ENCODE measurements around the gene MS4A6E.
"Not testable (repeated sequence)": the region's sequence is repeated elsewhere in the genome, so short reads cannot be mapped to it uniquely, and the experiment has no call there.

MS4A6E gene

GRCh38 chr11:60292145-60292544 lies 34.9 kb upstream of the MS4A6E start:
- Mint-ChIP-seq H3K9me3 (peaks cover 6% of the 10 kb centered on the region), H3K27ac (no peak overlapping the region), H3K4me1 (no peaks in the 10 kb centered on the region), H3K36me3 (ENCODE audit: low read depth) (no peaks in the 10 kb centered on the region), H3K27me3 (ENCODE audit: low read depth) (peaks cover 7% of the 10 kb centered on the region), H3K4me3 (no peak overlapping the region)
- TF ChIP-seq CTCF (IDR thresholded peaks at IDR 0.05; ENCODE audit: unreplicated experiment in 3 of 3): no peak

- no peak for TF ChIP-seq CTCF (IDR thresholded peaks at IDR 0.05; ENCODE audit: unreplicated experiment in 3 of 3)
- peaks cover 4% of the 10 kb centered on the region for H3K27me3 Mint-ChIP-seq (ENCODE audit: low read depth)
- H3K36me3 Mint-ChIP-seq (ENCODE audit: low read depth): no peaks in the 10 kb centered on the region
- no peak overlapping the region for H3K4me3 Mint-ChIP-seq
- H3K4me1 Mint-ChIP-seq: no peaks in the 10 kb centered on the region
- H3K27ac Mint-ChIP-seq: no peak overlapping the region
- H3K9me3 Mint-ChIP-seq: no peaks in the 10 kb centered on the region
Observed at GRCh38 chr11:60301178-60301577, 25.9 kb upstream of the MS4A6E start.

DNA sequence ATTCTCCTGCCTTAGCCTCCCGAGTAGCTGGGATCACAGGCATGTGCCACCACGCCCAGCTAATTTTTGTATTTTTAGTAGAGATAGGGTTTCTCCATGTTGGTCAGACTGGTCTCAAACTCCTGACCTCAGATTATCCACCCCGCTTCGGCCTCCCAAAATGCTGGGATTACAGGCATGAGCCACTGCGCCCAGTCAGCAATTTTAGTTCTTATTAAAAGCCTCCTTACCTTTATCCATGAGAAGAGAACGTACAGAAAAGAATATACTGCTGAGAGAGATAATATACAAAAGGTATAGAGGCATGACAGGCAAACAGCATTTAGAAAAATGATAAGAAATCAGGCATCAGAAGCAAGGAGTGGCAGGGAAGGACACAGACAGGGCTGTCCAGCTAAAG lies 25.2 kb upstream of the MS4A6E start:
- H3K4me3 Mint-ChIP-seq; H3K27ac Mint-ChIP-seq; H3K9me3 Mint-ChIP-seq; H3K27me3 Mint-ChIP-seq (ENCODE audit: low read depth); H3K4me1 Mint-ChIP-seq; H3K36me3 Mint-ChIP-seq (ENCODE audit: low read depth): not testable (repeated sequence)

DNA sequence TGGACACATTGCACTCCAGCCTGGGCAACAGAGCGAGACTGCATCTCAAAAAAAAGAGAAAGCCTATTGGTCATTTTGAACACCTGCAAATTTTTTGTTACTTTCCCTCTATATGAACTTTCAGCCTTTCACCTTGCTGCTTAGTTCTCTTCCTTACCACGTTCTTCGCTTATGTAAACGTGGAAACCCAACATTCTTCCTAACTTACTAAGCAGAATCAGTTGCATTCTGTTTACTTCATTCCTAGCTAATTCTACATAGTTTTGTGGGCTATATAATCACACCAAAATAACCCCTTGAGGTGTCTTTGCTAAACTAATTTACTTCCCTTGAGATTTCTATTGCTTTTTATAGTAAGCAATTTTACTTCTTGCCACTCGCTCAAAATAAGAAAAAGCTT lies 23.4 kb upstream of the MS4A6E start:
- no peak for TF ChIP-seq CTCF (IDR thresholded peaks at IDR 0.05; ENCODE audit: unreplicated experiment in 3 of 3)
- Mint-ChIP-seq H3K36me3 (ENCODE audit: low read depth) (no peaks in the 10 kb centered on the region), H3K9me3 (no peaks in the 10 kb centered on the region), H3K27me3 (ENCODE audit: low read depth) (peaks cover 4% of the 10 kb centered on the region), H3K4me1 (no peaks in the 10 kb centered on the region), H3K4me3 (no peak overlapping the region), H3K27ac (no peak overlapping the region)

DNA sequence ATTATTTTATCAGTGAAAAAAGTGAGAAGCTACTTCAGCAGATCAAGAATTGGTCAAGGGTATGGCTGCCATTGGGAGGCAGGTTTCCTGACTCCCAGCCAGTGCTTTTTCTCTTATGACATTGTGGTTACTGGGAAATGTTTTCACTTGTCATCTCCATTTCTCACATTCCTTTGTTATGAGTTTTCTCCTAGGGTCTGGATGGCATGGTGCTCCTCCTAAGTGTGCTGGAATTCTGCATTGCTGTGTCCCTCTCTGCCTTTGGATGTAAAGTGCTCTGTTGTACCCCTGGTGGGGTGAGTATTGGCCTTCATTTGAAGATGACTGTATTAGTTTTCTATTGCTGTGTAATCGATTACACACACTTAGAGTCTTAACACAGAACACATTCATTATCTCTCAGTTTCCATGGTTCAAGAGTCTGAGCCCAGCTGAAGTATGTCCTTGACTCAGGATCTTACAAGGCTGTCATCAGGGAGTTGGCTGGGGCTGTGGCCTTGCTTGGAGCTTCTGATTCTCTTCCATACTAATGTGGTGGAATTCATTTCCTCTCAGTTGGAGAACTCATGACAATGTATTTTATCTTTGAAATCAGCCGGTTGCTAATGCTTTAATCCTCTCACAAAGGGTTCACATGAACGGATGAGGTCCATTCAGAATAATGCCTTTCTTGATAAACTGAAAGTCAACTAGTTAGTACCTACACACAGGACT lies 21.0 kb upstream of the MS4A6E start:
- Mint-ChIP-seq H3K27me3 (ENCODE audit: low read depth) (peaks cover 4% of the 10 kb centered on the region), H3K4me1 (no peaks in the 10 kb centered on the region), H3K36me3 (ENCODE audit: low read depth) (no peaks in the 10 kb centered on the region), H3K9me3 (no peaks in the 10 kb centered on the region), H3K27ac (no peak overlapping the region), H3K4me3 (no peak overlapping the region)
- no peak for TF ChIP-seq CTCF (IDR thresholded peaks at IDR 0.05; ENCODE audit: unreplicated experiment in 3 of 3)

- Mint-ChIP-seq H3K27ac (no peak overlapping the region), H3K4me1 (no peaks in the 10 kb centered on the region), H3K27me3 (ENCODE audit: low read depth) (no peaks in the 10 kb centered on the region), H3K4me3 (no peak overlapping the region), H3K9me3 (no peaks in the 10 kb centered on the region), H3K36me3 (ENCODE audit: low read depth) (no peaks in the 10 kb centered on the region)
- no peak for TF ChIP-seq CTCF (IDR thresholded peaks at IDR 0.05; ENCODE audit: unreplicated experiment in 3 of 3)
Observed at GRCh38 chr11:60307507-60308195, 19.4 kb upstream of the MS4A6E start.
